GM19239 (cell line): ENCODE results near the gene CLDN22.
"Not testable (repeated sequence)": the region's sequence is repeated elsewhere in the genome, so short reads cannot be mapped to it uniquely, and the experiment has no call there.

Experiments
- DNase-seq: peaks from one replicate; pipeline ENCODE4 v3.0.0; 2011; ENCODE audit warnings: low spot score; ENCODE audit not compliant: insufficient read length
- FAIRE-seq: peaks from 2 replicates; lab custom pipeline; 2011; peaks lifted over from hg19 to GRCh38; lab: Jason Lieb, UNC

CLDN22 gene

DNA sequence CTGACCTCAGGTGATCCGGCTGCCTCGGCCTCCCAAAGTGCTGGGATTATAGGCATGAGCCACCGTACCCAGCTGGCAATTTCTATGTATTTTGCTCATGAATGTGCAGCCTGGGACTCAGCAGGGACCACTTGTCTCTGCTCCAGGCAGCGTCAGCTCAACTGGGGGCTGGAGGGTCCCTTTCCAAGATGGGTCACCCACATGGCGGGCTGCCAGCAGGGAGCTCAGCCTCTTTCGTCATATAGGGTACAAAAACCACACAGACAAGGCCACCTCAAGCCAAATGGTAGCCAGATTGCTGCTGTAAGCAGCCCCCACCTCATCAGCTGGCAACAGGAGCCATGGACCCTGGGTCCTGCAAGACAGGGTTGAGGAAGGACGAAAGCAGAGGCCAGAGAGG lies 4.5 kb upstream of the CLDN22 start:
- FAIRE-seq = no peak
- DNase-seq = no peak

DNA sequence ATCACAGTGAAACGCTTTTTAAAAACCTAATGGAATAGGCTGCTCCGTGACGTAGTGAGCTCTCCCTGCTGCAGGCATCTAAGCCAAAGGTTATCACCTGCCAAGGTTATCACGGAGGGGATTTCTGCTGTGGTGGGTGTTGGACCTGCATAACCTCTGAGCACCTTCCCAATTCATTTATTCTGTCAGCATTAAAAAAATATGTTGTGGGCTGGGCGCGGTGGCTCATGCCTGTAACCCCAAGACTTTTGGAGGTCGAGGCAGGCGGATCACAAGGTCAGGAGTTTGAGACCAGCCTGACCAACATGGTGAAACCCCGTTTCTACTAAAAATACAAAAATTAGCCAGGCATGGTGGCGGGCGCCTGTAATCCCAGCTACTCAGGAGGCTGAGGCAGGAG lies 4.0 kb upstream of the CLDN22 start:
- FAIRE-seq, DNase-seq: not testable (repeated sequence)

DNA sequence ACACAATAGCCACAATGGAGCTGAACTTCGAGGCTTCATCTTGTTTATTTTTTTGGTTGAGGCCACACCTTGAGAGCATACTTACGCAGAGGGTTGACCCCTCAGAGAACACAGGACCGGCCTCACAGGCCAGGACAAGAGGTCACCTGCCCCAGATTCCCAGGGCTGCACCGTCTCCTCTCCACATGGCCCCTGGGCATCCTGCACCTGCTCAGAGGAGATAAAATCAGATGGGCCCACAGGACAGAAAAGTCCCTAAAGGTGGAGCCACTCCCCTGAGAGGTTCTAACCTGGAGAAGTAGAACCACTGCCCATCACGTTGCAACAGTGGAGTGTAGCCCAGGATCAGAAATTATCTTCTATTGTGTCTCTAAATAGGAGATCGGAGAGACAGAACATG lies 3.2 kb upstream of the CLDN22 start:
- FAIRE-seq = no peak

DNA sequence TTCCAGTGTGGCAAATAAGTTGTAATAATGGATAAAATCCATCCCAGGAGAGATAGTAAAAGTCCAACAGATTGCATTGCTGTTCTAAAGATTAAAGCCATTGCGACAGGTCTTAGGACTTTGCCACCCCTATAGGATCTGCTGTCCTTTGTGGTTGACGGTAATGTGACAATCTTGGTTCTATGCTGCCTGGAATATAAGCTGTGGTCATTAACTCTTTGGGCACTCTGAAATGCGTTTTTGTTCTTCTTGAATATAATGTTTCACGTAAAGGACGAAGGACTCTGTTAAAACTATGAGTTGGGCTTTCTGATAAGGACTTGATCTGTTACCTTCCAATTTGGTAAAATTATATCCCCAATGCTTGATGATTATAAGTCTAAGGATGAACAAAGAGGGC lies 2.2 kb upstream of the CLDN22 start, which contains the start of gene CLDN24:
TSS of gene CLDN24 (minus strand) at position 101 of the 400 bp plus-strand sequence. CDS start at position 101, 0 bp downstream.
- FAIRE-seq (no peak), DNase-seq (no peak)

More for the DNA sequence above, 3.2 kb upstream of the CLDN22 start:
- DNase-seq = no peak

DNA sequence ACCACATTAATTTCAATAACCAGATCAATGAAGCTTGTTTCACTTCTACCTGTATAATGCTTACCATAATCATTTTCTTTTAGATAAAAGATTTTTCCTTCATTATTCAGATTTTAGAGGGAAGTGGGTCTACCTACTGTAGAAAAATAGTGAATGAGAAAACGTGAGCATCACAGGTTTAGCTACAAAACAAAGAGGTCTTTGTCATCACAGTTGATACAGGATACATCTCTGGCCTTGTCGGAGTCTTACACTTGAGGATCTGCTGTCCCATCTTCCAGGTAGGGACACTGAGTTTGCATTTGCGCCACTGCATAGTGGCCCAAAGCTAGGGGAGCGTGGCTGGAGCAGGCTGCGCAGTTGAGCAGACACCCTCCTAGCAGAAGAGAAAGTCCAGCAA lies 1.4 kb upstream of the CLDN22 start:
- DNase-seq = no peak
- FAIRE-seq = peak; percentile 31

DNA sequence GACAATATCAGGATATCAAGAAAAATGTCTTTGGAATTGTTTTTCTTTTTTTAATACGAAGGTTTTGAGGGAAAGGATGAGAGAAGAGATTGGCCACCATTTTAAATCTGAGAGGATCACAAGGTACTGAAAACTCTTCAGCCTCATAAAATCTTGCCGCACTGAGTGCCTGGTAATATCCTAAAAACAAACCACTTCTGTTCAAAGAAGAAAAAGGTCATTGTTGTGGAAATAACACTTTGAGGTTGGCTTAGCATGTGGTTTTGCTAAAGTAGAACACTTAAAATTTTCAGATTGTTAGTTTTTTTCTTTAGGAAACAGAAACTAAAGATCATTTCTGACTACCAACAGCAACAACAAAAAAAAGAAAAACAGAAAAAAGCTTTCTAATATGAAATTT lies 1.0 kb upstream of the CLDN22 start:
- FAIRE-seq (peak; percentile 48), DNase-seq (no peak)

DNA sequence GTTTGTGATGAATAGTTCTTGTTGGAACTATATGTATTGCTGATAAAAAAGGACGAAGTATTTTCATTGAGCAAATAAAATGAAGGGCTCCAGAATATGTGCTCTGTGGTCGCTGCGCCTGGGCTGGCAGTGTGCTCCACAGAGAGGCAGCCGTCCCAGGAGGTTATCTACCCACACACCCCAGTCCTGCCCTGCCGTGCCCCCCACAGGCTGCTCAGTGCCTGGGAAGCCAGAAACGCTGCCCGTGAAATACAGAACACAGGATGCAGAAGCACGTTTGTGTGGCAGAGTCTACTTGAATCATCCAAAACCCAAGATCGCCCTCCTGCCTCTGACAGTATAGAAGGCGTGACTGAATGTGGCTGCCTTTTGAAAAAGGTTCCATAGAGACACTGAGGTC lies 1.4 kb downstream of the CLDN22 start:
- DNase-seq (no peak), FAIRE-seq (no peak)

DNA sequence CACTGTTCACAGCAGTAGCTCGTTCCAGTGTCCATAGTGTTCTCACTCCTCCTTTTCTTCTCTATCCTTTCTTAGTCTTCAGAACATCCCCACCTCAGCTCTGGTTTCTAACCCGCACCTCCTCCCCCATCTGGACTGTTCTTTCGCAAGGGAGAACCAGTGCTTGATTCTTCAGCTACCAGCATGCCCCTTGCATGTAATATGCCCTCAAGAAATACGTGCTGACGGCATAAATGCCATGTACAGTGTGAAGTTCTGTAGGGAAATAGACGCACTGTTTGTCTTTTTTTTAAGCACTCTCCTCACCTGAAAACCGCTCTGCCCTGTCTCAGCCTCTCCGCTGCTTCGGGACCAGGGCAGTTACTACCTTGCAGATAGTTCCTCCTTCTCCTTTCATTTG lies 5.3 kb downstream of the CLDN22 start:
- no peak for DNase-seq
- no peak for FAIRE-seq

DNA sequence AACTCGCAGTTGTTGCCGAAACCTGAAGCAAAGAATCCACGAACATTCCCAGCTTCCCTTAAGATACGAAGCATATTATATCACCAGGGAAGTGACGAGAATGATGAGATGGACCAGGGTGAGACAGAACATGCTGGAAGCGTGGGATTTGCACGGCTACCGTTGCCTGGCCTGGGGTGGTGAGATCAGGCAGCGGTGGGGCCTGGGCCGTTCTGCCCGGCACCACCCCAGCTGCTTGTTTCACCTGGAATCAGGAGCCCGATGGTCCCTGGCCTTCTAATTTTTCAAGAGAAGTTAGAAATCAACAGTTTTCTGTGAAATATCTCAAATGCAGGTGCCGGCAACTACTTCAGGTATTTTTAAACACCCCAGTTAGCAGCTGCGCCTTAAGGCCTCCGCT lies 5.7 kb downstream of the CLDN22 start:
- FAIRE-seq (no peak), DNase-seq (no peak)

DNA sequence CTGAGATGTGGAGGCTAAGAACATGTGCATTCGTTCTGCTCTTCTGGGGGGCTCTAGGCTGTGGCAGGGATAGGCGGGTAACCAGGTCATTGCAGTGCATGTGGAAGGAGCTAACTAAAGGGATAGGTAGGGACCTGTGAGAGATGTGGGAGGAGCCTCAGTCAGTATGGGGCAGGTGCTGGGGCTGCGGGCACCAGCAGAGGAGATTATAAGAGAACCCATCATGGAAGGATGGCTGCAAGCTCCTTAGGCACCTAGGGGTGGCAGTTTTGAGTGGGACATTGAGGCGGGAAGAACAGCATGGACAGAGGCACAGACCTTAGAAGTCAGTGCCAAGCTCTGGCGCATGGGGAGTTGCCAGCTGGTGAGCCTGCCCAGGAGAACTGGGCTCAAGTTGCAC lies 7.2 kb downstream of the CLDN22 start:
- FAIRE-seq (no peak), DNase-seq (no peak)

DNA sequence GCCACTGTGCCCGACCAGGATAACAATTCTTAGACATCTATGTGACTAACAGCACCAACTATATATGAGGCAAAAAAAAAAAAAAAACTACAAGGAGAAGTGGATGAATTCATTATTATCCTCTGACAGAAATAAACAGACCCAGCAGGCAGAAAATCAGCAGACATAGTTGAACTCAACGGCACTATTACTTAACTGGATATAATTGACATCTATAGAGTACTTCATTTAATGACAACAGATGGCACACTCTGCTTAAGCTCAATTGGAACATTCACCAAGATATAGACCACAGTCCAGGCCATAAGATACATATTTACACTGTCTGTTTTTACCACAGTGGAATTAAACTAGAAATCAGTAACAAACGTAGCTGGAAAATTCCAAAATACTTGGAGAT lies 13.3 kb downstream of the CLDN22 start:
- DNase-seq (no peak), FAIRE-seq (no peak)

DNA sequence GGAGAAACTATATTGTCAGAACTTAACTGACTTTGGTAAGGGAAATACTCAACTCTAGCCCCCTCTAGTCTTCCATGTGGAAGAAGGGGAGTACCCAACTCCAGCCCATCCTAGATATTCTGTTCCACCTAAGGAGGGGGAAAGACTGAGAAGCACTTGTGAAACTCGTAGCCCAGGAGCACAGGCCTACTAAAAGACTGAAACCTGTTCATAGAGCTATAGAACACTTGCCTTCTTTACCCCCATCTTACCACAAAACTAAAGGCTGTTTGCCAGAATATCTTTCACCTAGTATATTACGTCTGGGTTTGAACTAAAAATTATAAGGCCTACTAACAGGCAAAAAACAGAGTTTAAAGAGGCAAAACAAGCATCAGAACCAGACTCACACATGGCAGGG lies 15.5 kb downstream of the CLDN22 start:
- FAIRE-seq (peak; percentile 26), DNase-seq (no peak)

DNA sequence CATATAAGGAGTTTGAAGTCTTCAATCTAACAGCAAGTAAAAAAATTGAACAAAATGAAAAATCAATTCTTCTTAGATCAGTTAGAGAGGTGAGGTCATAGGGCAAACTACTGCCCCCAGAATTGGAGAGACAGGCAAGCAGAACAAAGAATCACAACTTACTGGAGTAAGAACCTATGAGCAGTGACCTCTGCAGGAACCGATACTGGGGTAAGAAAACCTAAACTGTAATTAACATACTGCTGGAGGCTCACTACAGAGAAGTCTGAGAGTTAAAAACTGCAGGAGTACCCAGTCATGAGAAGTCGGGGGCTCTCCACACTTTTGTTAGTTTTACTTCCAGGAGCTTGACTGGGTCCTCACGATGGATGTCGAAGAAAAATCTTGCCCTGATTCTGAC lies 16.0 kb downstream of the CLDN22 start:
- FAIRE-seq = peak; percentile 85

DNA sequence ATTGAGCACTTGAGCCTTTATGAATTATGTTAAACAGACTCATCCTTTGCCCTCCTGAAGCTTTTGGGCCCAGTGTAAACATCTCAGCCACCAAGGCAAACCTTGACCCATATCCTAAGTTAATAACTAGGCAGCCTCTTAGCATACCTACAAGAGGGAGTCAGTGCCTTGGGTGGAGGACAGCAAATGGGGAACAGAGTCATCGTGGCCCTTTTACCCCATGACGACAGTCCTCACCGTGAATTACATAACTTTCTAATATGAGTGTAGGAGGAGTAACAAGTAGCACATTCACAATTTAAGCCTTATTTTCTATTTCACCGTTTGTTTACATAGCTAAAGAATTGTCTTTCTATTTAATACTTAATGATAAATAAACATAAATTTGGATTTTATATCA lies 16.8 kb downstream of the CLDN22 start:
- no peak for DNase-seq
- FAIRE-seq = no peak

More for the DNA sequence above, 16.0 kb downstream of the CLDN22 start:
- no peak for DNase-seq

DNA sequence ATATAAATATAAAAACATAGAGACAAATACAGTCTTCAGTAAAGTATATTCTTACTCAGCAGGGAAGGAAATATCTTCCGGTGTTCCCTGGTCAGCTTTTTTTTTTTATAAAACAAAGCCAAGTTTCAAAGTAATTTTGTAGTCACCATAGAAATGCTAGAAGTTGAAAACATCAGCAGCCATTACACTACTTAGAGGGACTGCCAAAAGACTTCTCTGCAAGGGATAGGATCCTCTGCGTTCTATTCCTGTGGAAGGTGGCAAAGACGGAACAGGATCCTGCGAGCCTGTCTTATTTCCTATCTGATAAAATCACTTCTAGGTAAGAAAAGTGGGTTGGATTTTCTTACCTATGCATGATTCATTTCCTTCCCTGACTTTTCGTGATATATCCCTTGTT lies 19.4 kb downstream of the CLDN22 start:
- no peak for FAIRE-seq
- DNase-seq = no peak

DNA sequence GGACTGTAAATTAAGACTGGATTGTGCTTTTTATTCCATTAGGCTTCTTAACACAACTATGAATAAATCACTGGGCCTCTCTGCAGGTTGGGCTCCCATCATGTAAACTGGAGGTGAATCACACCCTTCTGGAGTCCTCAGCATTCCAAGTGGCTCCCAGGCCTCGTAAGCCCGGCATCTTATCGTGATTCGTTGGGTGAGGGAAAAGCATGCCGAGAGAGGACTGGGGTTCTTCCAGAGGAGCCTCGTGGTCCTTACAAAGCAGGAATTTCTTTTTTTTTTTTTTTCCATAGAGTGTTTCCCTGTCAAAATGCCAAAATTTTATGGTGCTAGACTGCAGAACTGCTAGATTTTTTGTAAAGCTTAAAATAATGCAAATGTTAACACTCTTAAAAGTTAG lies 20.0 kb downstream of the CLDN22 start:
- DNase-seq (no peak), FAIRE-seq (no peak)

DNA sequence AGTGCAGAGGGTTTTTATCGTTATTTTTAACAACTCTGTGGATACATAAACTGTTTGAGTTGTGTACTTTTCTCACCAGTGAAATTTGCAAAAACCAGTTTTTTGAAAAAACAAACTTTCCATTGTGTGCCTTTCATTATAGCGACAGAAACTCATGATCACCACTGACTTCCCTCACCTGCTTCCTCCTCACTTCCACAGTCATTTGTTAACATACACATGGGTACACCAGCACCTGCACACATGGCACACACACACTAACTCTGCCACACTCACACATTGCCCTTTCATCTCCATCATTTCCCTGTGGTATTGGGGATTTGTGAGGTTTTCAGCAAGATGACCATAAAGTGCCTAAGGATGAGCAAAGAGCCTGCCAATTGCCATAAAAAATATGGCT lies 20.6 kb downstream of the CLDN22 start:
- FAIRE-seq (peak; percentile 80), DNase-seq (no peak)

DNA sequence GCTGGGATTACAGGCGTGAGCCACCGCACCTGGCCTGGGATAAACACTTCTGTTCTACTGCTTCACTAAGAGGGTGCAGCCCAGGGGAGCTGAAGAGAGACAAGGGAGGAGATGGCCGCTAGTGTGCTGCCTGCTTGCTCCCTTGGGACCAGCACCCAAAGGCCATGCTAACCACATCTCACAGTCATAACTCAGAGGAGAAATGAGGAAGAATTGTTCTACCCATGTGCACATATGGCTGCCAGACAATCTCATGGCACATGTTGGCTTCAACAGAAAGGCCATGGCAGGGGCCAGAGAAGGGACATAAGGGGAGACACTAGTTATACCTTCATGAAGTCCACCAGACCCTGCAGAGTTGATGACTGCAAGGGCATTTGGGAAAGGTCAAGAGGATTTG lies 22.4 kb downstream of the CLDN22 start:
- FAIRE-seq = peak; percentile 78
- no peak for DNase-seq

DNA sequence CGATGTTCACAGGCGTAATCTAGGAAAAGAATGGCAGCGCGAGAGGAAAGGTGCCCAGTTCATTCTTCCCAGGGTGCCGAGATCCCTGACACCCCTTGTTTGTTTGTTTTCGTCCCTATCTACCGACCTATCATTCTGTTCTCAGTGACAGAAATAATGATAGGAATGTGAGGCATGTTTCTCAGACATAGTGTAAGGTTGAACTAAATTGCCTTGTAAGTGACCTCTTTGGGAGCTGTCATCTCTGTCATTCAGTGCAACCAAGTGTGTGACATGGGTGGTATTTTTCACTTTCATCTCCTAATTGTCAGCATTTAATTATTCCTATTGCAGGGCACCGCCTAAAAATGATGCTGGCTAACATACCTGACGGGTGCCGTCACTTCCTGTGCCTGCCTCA lies 24.4 kb downstream of the CLDN22 start:
- no peak for FAIRE-seq
- DNase-seq = no peak

DNA sequence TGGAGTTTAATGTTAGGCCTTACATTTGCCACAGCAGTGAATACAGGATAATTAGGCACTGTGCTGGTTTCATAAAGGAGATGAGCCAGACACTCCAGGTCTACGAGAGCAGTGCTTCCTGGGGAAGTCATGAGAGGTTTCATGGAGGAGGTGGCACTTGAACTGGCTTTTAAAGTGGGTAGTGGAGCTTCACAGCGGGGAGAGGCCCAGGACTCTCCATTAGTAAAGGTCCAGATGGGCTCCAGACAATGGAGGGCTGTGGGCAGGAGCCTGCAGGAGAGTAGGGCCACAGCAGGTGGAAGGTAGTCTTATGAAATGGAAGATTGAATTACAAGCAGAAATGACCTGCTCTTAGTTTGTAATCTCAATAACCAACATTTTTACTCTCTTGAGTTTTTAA lies 29.0 kb downstream of the CLDN22 start:
- DNase-seq = no peak
- peak; percentile 53 for FAIRE-seq

DNA sequence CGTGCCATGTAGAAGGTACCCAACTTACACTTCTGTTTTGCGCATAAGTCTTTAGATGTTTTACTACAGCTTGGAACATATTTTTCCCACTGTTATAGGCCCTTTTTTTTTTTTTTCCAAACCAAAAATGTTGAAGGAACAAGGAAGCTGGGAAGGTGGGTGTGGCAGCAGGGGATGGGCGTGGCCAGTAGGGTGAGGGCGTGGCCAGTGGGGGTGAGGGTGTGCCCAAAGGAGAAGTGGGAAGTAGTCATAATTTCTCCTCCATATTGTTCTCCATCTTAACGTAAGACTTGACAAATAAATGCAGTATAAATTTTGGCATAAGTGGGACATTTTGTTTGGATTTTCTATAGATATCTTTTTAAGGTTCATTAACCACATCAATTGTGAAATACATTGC lies 30.4 kb downstream of the CLDN22 start:
- FAIRE-seq = no peak
- DNase-seq = no peak

DNA sequence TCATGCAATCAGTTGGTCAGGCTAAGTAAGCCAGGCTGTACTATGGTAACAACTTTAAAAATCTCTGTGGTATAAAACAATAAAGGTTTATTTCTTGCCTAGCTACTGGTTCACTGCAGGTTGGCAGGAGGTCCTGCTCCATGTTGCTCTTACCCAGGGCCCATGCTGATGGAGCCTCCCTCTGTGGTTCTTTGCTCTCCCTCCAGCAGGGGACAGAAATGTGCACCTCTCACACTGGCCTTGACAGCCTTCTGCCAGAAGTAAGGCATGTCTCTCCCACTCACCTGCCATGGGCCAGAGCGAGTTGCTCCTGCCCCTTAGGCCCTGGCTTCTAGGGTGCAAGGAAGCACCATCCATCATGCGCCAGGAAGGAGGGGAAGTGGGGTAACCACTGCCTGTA lies 31.1 kb downstream of the CLDN22 start:
- DNase-seq = no peak
- peak; percentile 55 for FAIRE-seq

DNA sequence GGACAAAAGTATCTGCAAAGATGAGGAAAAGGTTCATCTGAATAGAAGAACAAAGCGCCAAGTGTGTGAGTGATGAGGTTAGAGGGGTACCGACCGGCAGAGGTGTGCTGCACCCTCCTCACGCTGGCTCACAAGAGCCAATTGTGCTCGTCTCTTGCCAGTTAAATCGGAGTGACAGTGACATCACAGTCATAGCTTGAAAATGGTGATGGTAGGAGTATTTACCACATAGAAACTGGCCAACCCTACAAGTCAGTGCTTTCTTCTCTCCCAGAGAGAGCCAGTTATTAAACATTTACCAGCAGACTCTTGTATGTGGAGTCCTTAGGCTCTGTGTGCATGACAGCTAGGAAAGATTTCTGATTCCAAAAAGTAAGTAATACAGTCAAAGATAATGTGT lies 32.4 kb downstream of the CLDN22 start:
- FAIRE-seq = no peak

More for the DNA sequence above, 32.4 kb downstream of the CLDN22 start:
- DNase-seq = no peak
